HepG2 (cell line): Measurements from ENCODE around the gene CHD9. TPM values are rescaled to one million over a fixed set of nuclear protein-coding genes. Genes with fewer than 3 reads are reported as not detected.

Source experiments
- CBX2 ChIP-seq, 2 experiments: fragments of 200-600 bp in 1 of 2; sonication (generic); formaldehyde crosslinking in 1 of 2; IDR thresholded peaks; 2 replicates each; pipeline versions ENCODE4 v1.7.0 to v1.8.1; 2018 to 2022; ENCODE audit warnings: low read depth in 2 of 2, low read length in 1 of 2, mild to moderate bottlenecking in 1 of 2, missing genetic modification reagents in 1 of 2
- FOXA3 ChIP-seq: IDR thresholded peaks from 2 replicates; pipeline ENCODE4 v1.6.1; 2016; ENCODE audit warnings: missing genetic modification reagents, missing compliant biosample characterization
- FOXK2 ChIP-seq: fragments of 450-650 bp; IDR thresholded peaks from 2 replicates; pipeline ENCODE4 v1.6.1; 2016
- HOMEZ ChIP-seq: IDR thresholded peaks from 2 replicates; pipeline ENCODE4 v1.6.1; 2016; ENCODE audit warnings: low read depth
- KDM2A ChIP-seq: sonication (generic); formaldehyde crosslinking; IDR thresholded peaks from 2 replicates; pipeline ENCODE4 v1.4.0; 2020; ENCODE audit warnings: low read depth, missing genetic modification reagents, borderline replicate concordance
- MTA3 ChIP-seq: sonication (generic); formaldehyde crosslinking; IDR thresholded peaks from 2 replicates; pipeline ENCODE4 v1.4.0; 2020; ENCODE audit warnings: missing genetic modification reagents
- RCOR2 ChIP-seq: IDR thresholded peaks from 2 replicates; pipeline ENCODE4 v1.6.1; 2016; ENCODE audit warnings: missing biosample characterization, missing genetic modification reagents
- REXO4 ChIP-seq: sonication (generic); formaldehyde crosslinking; IDR thresholded peaks from 2 replicates; pipeline ENCODE4 v1.8.0; 2022; ENCODE audit warnings: missing genetic modification reagents, mild to moderate bottlenecking, borderline replicate concordance
- ZNF3 ChIP-seq: IDR thresholded peaks from 2 replicates; pipeline ENCODE4 v1.7.0; 2017; ENCODE audit warnings: inconsistent platforms
- ZNF557 ChIP-seq: sonication (generic); formaldehyde crosslinking; IDR thresholded peaks from 2 replicates; pipeline ENCODE4 v1.4.0; 2020; ENCODE audit warnings: missing genetic modification reagents
- ZNF558 ChIP-seq: sonication (generic); formaldehyde crosslinking; IDR thresholded peaks from 2 replicates; pipeline ENCODE4 v1.9.0; 2022; ENCODE audit warnings: mild to moderate bottlenecking, missing genetic modification reagents, borderline replicate concordance
- ZNF597 ChIP-seq: sonication (generic); formaldehyde crosslinking; IDR thresholded peaks from 2 replicates; pipeline ENCODE4 v1.5.0; 2020; ENCODE audit warnings: missing genetic modification reagents
- ZNF768 ChIP-seq: sonication (generic); formaldehyde crosslinking; IDR thresholded peaks from 2 replicates; pipeline ENCODE4 v1.4.0; 2020; ENCODE audit warnings: missing genetic modification reagents
- ZNF800 ChIP-seq: sonication (generic); formaldehyde crosslinking; IDR thresholded peaks from 2 replicates; pipeline ENCODE4 v1.4.0; 2020; ENCODE audit warnings: missing genetic modification reagents
- ZSCAN31 ChIP-seq: sonication (generic); formaldehyde crosslinking; IDR thresholded peaks from 2 replicates; pipeline ENCODE4 v1.5.0; 2020; ENCODE audit warnings: low read depth, mild to moderate bottlenecking, missing genetic modification reagents
- polyA plus RNA-seq, 8 experiments: library from polyadenylated mRNA; depleted of rRNA in 3 of 8; stranded (reverse) in 7 of 8; unstranded in 1 of 8; fragments of >200 nt; fragmentation: Illumina TruSeq in 4 of 8; extraction: Trizol in 4 of 8; gene quantifications; 2 replicates each; pipeline versions ENCODE4 v1.2.1 to v1.2.3, GENCODE V29; 2011 to 2016; ENCODE audit warnings: low read depth in 4 of 8, missing spikeins in 1 of 8, mixed read lengths in 1 of 8; ENCODE audit not compliant: insufficient read depth in 1 of 8
- total RNA-seq, 5 experiments: library from RNA; depleted of rRNA; stranded (reverse); fragments of >200 nt; fragmentation: Illumina TruSeq; extraction: Trizol; gene quantifications; 2 replicates each; pipeline ENCODE4 v1.2.3, GENCODE V29; 2016; ENCODE audit warnings: low read depth in 1 of 5
- TF ChIP-seq, protein P1 (sequence below): sonication (generic); formaldehyde crosslinking; IDR thresholded peaks from 2 replicates; pipeline ENCODE4 v1.5.0; 2020; ENCODE audit warnings: missing genetic modification reagents
- TF ChIP-seq, protein P2 (sequence below): sonication (generic); formaldehyde crosslinking; IDR thresholded peaks from 2 replicates; pipeline ENCODE4 v1.5.1; 2020; ENCODE audit warnings: missing genetic modification reagents, mild to moderate bottlenecking, borderline replicate concordance

The CHD9 gene
- total and polyA plus RNA-seq, 2 of the 13 experiments (the other 11 are each of a cell fraction or from before 2014, with no cell fraction given), result 23.4 to 27.7 TPM

GRCh38 chr16:53131363-53132071, 76.7 kb downstream of the CHD9 start (continued):
- no peak for TF ChIP-seq HOMEZ
- TF ChIP-seq, protein P1, sequence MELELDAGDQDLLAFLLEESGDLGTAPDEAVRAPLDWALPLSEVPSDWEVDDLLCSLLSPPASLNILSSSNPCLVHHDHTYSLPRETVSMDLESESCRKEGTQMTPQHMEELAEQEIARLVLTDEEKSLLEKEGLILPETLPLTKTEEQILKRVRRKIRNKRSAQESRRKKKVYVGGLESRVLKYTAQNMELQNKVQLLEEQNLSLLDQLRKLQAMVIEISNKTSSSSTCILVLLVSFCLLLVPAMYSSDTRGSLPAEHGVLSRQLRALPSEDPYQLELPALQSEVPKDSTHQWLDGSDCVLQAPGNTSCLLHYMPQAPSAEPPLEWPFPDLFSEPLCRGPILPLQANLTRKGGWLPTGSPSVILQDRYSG (CRISPR knock-in tag), result no peak
- no peak for TF ChIP-seq MTA3 (CRISPR knock-in tag)
- no peak for TF ChIP-seq FOXA3 (CRISPR knock-in tag)
- TF ChIP-seq ZNF597, result no peak
- TF ChIP-seq ZNF768 (CRISPR knock-in tag), result peak; percentile 65; the same call in 1 of the 2 replicates
- TF ChIP-seq ZNF800 (CRISPR knock-in tag), result no peak
- 0 out of 2 replicates have a peak, but pooled peaks have one; percentile 27 for TF ChIP-seq ZSCAN31 (CRISPR knock-in tag)
- no peak for TF ChIP-seq ZNF3 (CRISPR knock-in tag)
- no peak for TF ChIP-seq REXO4
- TF ChIP-seq FOXK2, result no peak
- peak; percentile 65 for TF ChIP-seq KDM2A
- TF ChIP-seq RCOR2 (CRISPR knock-in tag), result no peak
- peak; percentile 36; the same call in 1 of the 2 replicates for TF ChIP-seq ZNF558
- no peak for TF ChIP-seq ZNF557 (CRISPR knock-in tag)
- no peak for TF ChIP-seq CBX2 (IDR thresholded peaks at IDR 0.05; ENCODE audit: low read depth, low read length)
- TF ChIP-seq CBX2 (CRISPR knock-in tag; IDR thresholded peaks at IDR 0.05; ENCODE audit: low read depth), result no peak
- TF ChIP-seq, protein P2, sequence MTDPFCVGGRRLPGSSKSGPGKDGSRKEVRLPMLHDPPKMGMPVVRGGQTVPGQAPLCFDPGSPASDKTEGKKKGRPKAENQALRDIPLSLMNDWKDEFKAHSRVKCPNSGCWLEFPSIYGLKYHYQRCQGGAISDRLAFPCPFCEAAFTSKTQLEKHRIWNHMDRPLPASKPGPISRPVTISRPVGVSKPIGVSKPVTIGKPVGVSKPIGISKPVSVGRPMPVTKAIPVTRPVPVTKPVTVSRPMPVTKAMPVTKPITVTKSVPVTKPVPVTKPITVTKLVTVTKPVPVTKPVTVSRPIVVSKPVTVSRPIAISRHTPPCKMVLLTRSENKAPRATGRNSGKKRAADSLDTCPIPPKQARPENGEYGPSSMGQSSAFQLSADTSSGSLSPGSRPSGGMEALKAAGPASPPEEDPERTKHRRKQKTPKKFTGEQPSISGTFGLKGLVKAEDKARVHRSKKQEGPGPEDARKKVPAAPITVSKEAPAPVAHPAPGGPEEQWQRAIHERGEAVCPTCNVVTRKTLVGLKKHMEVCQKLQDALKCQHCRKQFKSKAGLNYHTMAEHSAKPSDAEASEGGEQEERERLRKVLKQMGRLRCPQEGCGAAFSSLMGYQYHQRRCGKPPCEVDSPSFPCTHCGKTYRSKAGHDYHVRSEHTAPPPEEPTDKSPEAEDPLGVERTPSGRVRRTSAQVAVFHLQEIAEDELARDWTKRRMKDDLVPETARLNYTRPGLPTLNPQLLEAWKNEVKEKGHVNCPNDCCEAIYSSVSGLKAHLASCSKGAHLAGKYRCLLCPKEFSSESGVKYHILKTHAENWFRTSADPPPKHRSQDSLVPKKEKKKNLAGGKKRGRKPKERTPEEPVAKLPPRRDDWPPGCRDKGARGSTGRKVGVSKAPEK (CRISPR knock-in tag), result no peak
